ENCODE measurements around the gene ENOX1. TPM values are rescaled to one million over a fixed set of nuclear protein-coding genes. Genes with fewer than 3 reads are reported as not detected.

The ENOX1 gene
- total and polyA plus RNA-seq, 4 donors: 0.33 to 7.7 (median 1.1) TPM

DNA sequence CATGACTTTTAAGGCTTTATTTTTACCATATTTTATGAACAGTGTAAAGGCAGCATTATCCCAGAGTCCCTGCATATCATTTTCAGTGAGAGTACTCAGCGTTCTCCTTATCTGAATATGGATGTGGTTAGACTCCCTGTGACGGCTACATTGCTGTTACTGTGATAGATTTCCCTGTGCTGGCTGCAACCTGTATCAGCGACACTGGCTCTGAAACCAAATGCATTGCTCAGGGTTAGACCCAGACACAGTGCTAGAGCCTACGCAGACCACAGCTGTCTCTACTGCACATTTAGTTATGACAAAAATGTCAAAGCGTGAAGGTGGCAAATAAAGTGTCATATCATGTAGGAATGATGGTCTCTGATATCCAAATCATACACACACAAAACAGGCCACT, 138.0 kb downstream of the ENOX1 start:
- H3K27me3 ChIP-seq (ENCODE audit: control insufficient read depth in 3 of 3, insufficient read depth in 3 of 3, low read length in 2 of 3): no peaks in the 10 kb centered on the region
- no peaks in the 10 kb centered on the region for H3K36me3 ChIP-seq (ENCODE audit: control insufficient read depth in 4 of 4, insufficient read depth in 4 of 4, low read length in 4 of 4)
- WGBS, 2 donors: 74 to 82% methylated on average over 5 of the region's 5 CpGs
- ATAC-seq (ENCODE audit: insufficient read depth, low FRiP score): no peak
- H3K27ac ChIP-seq (ENCODE audit: low read depth in 1 of 2, low read length in 1 of 2): no peak overlapping the region
- H3K9ac ChIP-seq (ENCODE audit: insufficient read depth in 1 of 2, low read length in 2 of 2): no peak overlapping the region
- TF ChIP-seq, protein P1, sequence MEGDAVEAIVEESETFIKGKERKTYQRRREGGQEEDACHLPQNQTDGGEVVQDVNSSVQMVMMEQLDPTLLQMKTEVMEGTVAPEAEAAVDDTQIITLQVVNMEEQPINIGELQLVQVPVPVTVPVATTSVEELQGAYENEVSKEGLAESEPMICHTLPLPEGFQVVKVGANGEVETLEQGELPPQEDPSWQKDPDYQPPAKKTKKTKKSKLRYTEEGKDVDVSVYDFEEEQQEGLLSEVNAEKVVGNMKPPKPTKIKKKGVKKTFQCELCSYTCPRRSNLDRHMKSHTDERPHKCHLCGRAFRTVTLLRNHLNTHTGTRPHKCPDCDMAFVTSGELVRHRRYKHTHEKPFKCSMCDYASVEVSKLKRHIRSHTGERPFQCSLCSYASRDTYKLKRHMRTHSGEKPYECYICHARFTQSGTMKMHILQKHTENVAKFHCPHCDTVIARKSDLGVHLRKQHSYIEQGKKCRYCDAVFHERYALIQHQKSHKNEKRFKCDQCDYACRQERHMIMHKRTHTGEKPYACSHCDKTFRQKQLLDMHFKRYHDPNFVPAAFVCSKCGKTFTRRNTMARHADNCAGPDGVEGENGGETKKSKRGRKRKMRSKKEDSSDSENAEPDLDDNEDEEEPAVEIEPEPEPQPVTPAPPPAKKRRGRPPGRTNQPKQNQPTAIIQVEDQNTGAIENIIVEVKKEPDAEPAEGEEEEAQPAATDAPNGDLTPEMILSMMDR (IDR thresholded peaks at IDR 0.05; ENCODE audit: control extremely low read depth, extremely low read depth): no peak
- H3K9me3 ChIP-seq (ENCODE audit: control insufficient read depth in 4 of 4, insufficient read depth in 3 of 4, low read length in 3 of 4): peaks cover 0 to 3% (median 0%) of the 10 kb centered on the region in 4 donors
- H3K4me1 ChIP-seq (ENCODE audit: control insufficient read depth in 5 of 5, insufficient read depth in 5 of 5, low read length in 5 of 5): no peaks in the 10 kb centered on the region
- no peak overlapping the region for H3K4me3 ChIP-seq
- no peak for DNase-seq

DNA sequence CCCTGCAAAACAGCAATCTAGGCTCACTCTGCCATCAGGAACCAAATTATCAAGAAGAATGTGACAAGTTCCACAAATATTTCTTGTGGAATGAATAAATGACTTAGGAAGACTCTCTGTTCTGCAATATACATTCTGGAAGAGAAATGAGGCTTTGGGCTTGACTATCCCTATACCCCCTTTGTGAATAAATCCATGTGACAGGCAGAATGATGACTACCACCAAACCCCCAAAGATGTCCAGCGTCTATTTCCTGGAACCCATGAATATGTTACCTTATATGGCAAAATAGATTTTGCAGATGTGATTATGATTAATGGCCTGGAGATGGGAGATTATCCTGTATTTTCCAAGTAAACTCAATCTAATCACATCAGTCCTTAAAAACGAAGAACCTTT, 139.3 kb downstream of the ENOX1 start:
- 44 to 46% methylated on average over 2 of the region's 2 CpGs for WGBS, 2 donors
- H3K36me3 ChIP-seq (ENCODE audit: control insufficient read depth in 4 of 4, insufficient read depth in 4 of 4, low read length in 4 of 4): no peaks in the 10 kb centered on the region
- no peak overlapping the region for H3K27ac ChIP-seq (ENCODE audit: low read depth in 1 of 2, low read length in 1 of 2)
- H3K4me1 ChIP-seq (ENCODE audit: control insufficient read depth in 5 of 5, insufficient read depth in 5 of 5, low read length in 5 of 5): no peaks in the 10 kb centered on the region
- no peaks in the 10 kb centered on the region for H3K27me3 ChIP-seq (ENCODE audit: control insufficient read depth in 3 of 3, insufficient read depth in 3 of 3, low read length in 2 of 3)
- peaks cover 0 to 3% (median 0%) of the 10 kb centered on the region in 4 donors for H3K9me3 ChIP-seq (ENCODE audit: control insufficient read depth in 4 of 4, insufficient read depth in 3 of 4, low read length in 3 of 4)
- no peak overlapping the region for H3K9ac ChIP-seq (ENCODE audit: insufficient read depth in 1 of 2, low read length in 2 of 2)
- TF ChIP-seq, protein P1 (IDR thresholded peaks at IDR 0.05; ENCODE audit: control extremely low read depth, extremely low read depth): no peak
- no peak overlapping the region for H3K4me3 ChIP-seq
- DNase-seq (no peak), ATAC-seq (ENCODE audit: insufficient read depth, low FRiP score) (no peak)

DNA sequence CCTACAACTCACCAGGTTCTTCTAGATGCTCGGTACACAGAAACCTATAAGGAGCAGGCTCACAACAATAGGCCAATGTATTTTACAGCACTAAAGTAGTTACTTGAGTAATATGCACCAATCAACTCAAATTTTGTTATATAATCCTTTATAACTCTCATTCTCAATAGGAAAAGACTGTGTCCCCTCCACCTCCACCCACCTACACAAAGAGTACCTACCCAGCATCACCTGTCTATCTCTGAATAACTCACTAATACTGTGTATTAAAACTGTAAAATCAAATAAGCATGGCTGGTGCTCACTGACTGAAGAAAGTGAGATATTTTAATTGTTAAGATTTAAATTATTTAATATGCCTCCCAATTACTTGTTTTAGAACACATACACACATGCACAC, 146.3 kb downstream of the ENOX1 start:
- DNase-seq (no peak), ATAC-seq (ENCODE audit: insufficient read depth, low FRiP score) (no peak)
- Histone ChIP-seq H3K9ac (ENCODE audit: insufficient read depth in 1 of 2, low read length in 2 of 2) (no peak overlapping the region), H3K27me3 (ENCODE audit: control insufficient read depth in 3 of 3, insufficient read depth in 3 of 3, low read length in 2 of 3) (no peaks in the 10 kb centered on the region), H3K4me1 (ENCODE audit: control insufficient read depth in 5 of 5, insufficient read depth in 5 of 5, low read length in 5 of 5) (no peaks in the 10 kb centered on the region), H3K27ac (ENCODE audit: low read depth in 1 of 2, low read length in 1 of 2) (no peak overlapping the region), H3K36me3 (ENCODE audit: control insufficient read depth in 4 of 4, insufficient read depth in 4 of 4, low read length in 4 of 4) (no peaks in the 10 kb centered on the region), H3K9me3 (ENCODE audit: control insufficient read depth in 4 of 4, insufficient read depth in 3 of 4, low read length in 3 of 4) (no peaks in the 10 kb centered on the region), H3K4me3 (no peak overlapping the region)
- TF ChIP-seq, protein P1 (IDR thresholded peaks at IDR 0.05; ENCODE audit: control extremely low read depth, extremely low read depth): no peak
- whole genome bisulfite sequencing, 2 donors: 85 to 95% methylated on average over 1 of the region's 1 CpG

DNA sequence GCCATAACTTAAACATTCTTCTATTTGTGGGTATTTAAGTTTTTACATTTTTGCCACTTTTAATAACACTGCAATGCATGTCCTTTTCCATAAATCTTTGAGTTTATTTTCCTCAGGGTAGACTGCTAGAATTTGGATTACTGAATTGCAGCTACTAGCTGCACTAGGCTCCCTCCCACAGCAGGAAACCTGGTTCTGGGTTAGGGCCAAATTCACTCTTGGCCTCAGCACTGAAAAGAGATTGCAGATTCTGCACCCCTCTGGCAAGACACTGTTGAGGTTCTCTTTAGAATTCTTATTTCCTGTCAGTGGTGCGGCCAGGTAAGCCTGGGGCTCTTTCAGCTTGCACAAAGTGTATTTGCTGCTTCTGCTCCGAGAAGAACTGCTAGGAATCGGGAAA, 155.7 kb downstream of the ENOX1 start:
- H3K27ac ChIP-seq (ENCODE audit: low read depth in 1 of 2, low read length in 1 of 2): no peak overlapping the region
- no peak overlapping the region for H3K4me3 ChIP-seq
- DNase-seq: peak in 1 of 3 donors; percentile 21
- no peak overlapping the region for H3K9ac ChIP-seq (ENCODE audit: insufficient read depth in 1 of 2, low read length in 2 of 2)
- TF ChIP-seq, protein P1 (IDR thresholded peaks at IDR 0.05; ENCODE audit: control extremely low read depth, extremely low read depth): no peak
- no peaks in the 10 kb centered on the region for H3K9me3 ChIP-seq (ENCODE audit: control insufficient read depth in 4 of 4, insufficient read depth in 3 of 4, low read length in 3 of 4)
- H3K36me3 ChIP-seq (ENCODE audit: control insufficient read depth in 4 of 4, insufficient read depth in 4 of 4, low read length in 4 of 4): no peaks in the 10 kb centered on the region
- no peak for ATAC-seq (ENCODE audit: insufficient read depth, low FRiP score)
- H3K4me1 ChIP-seq (ENCODE audit: control insufficient read depth in 5 of 5, insufficient read depth in 5 of 5, low read length in 5 of 5): no peaks in the 10 kb centered on the region
- H3K27me3 ChIP-seq (ENCODE audit: control insufficient read depth in 3 of 3, insufficient read depth in 3 of 3, low read length in 2 of 3): no peaks in the 10 kb centered on the region
- WGBS, 2 donors: 59 to 75% methylated on average over 3 of the region's 3 CpGs
